Tongue (tissue), 3 donors: ENCODE results near the gene KLHL25. TPM values are rescaled to one million over a fixed set of nuclear protein-coding genes. Genes with fewer than 3 reads are reported as not detected.

ENCODE experiments used
- DNase-seq: peaks from one replicate; pipeline ENCODE4 v3.0.0-alpha.2; 2015
- small RNA-seq: library from RNA; depleted of rRNA; stranded (forward); fragments of <200 nt; gene quantifications from one replicate; pipeline ENCODE3, GENCODE V24; 2014; ENCODE audit warnings: low replicate concordance
- total RNA-seq: library from RNA; depleted of rRNA; stranded (reverse); fragments of >200 nt; gene quantifications from one replicate; pipeline ENCODE4 v1.2.3, GENCODE V29; 2014

Gene KLHL25
- total RNA-seq, 1 donor from 2014 or later, result 7.4 TPM

DNA sequence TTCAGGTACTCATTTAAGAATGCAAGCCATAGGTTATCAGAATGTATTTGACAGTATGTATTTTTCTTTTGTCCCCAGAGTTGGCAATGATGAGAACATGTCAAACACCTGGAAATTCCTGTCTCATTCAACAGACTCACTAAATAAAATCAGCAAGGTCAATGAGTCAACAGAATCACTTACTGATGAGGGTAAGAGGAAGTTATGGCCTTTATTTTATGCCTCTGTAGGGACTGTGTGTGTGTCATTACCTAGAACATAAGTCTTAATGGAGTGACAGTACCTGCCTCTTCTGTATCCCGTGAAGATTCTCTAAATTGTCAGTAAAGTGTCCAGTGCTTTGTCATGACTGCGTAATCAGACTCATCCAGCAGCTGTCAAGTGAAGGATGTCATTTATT, 77.5 kb downstream of the KLHL25 start:
- DNase-seq, result no peak

DNA sequence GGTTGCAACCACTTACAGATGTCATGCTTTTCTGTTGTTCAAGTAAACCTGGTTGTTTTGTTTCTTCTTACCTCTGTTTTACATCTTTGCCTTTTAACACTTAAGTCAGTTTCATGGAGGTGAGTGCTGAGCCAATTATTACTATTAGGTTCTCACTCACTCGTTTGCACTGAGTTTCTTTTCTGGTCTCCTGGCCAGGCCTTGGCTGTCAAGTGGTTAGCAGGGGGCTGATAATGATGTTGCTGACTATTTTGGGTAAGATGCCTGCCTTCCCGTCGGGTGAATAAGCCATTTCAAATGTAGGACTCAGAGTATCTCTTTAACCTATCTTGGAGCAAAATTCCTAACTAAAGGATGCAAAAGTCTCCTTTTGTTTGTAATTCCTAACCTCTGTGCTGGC, 78.5 kb downstream of the KLHL25 start:
- no peak for DNase-seq

DNA sequence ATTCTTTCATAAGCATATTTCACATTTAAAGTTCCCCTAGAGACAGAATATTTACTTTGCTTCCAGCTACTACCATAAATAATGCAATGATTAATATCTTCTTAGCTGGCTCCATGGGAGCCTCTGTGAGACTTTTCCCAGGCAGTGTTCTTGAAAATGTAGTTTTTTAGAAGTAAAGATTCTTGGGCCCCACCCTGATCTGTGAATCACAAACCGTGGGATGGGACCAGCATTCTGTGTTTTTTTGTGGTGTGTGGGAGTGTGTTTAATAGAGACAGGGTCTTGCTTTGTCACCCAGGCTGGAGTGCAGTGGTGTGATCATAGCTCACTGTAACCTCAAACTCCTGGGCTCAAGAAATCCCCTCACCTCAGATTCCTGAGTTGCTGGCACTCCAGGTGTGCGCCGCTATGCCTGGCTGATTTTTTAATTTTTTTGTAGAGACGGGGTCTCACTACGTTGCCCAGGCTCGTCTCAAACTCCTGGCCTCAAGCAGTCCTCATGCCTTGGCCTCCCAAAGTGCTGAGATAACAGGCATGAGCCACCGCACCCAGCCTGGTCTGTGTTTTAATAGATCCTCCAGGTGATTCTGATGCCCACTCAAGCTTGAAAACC, 83.0 kb downstream of the KLHL25 start:
- DNase-seq, result no peak

DNA sequence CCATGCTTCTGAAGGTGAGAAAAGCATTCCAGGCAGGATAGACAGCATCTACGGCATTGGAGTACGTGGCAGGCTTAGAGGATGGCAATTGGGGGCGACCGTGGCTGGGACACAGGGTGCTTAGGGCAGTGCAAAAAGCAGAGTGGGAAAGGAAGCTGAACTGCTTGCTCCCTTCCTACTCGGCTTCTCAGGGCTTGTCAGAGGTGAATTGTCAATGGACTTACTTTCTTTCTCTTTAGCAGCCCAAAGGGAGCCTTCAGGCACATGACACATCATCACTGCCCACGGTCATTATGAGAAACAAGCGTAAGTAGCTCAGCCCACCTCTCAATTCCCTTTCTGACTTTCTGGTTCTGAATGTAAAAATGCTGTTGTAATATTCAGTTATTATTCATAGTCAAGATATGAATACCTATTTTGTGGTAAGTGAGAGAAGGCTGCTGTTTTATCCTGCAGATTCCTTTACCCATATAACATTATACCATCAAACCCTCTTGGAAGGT, 84.3 kb downstream of the KLHL25 start:
- DNase-seq, result no peak

Small RNAs within 50 kb of the gene (small RNA-seq; reads per million reads assigned to genes)
- gene AC021739.1 (not detected), gene MIR1276 (0.13 reads per million), gene MIR548AP (not detected), gene RNU6-231P (not detected)
